Measurements from ENCODE around the gene GTF3C2.

GTF3C2 gene, protein sequence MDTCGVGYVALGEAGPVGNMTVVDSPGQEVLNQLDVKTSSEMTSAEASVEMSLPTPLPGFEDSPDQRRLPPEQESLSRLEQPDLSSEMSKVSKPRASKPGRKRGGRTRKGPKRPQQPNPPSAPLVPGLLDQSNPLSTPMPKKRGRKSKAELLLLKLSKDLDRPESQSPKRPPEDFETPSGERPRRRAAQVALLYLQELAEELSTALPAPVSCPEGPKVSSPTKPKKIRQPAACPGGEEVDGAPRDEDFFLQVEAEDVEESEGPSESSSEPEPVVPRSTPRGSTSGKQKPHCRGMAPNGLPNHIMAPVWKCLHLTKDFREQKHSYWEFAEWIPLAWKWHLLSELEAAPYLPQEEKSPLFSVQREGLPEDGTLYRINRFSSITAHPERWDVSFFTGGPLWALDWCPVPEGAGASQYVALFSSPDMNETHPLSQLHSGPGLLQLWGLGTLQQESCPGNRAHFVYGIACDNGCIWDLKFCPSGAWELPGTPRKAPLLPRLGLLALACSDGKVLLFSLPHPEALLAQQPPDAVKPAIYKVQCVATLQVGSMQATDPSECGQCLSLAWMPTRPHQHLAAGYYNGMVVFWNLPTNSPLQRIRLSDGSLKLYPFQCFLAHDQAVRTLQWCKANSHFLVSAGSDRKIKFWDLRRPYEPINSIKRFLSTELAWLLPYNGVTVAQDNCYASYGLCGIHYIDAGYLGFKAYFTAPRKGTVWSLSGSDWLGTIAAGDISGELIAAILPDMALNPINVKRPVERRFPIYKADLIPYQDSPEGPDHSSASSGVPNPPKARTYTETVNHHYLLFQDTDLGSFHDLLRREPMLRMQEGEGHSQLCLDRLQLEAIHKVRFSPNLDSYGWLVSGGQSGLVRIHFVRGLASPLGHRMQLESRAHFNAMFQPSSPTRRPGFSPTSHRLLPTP

DNA sequence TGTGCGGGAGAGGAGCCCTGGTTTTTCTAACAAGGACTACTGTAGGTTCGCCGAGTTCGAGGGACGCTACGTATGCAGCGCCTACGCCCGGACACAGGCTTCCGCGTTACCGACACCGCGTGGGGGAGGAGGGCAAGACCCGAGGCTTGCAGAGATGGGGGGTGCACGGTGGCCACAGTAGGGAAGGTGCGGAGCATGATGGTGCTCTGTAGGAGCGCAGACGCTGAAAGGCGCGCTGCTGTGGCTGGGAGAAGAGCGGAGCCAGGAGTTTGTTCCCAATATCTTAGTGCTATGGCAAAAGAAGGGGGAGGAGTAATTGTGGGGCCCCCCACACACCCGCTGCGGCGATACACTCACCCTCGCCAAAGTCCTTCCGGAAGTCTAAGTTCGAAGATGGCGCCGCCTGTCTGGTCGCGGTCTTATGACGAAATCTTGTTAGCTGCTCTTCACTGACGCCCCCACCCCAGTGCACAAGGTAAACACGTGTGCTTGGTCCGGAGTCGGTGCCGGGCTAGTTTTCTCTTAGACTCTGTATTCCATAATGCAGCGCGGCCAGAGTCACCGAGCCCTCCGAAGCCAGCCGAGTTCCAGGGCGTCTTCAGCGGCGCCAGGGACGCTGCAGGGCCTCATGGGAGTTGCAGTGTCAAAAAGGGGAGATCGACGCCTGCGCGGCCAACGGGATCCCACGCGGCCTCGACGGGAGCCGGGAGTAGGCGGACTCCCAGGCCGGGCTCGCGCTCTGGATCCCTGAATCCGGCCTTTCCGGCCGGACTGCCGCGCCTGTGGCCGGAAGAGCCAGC is at the start of gene GTF3C2:
Gene GTF3C2 (minus strand): TSS at position 383 of the 800 bp plus-strand sequence. CDS start 13,210 bp downstream, outside the sequence.
- Histone ChIP-seq H3K27ac (peak within 1 kb of the TSS; percentile 39 to 96 (median 90)), H3K4me3 (peak within 1 kb of the TSS; percentile 66 to 98 (median 84))

DNA sequence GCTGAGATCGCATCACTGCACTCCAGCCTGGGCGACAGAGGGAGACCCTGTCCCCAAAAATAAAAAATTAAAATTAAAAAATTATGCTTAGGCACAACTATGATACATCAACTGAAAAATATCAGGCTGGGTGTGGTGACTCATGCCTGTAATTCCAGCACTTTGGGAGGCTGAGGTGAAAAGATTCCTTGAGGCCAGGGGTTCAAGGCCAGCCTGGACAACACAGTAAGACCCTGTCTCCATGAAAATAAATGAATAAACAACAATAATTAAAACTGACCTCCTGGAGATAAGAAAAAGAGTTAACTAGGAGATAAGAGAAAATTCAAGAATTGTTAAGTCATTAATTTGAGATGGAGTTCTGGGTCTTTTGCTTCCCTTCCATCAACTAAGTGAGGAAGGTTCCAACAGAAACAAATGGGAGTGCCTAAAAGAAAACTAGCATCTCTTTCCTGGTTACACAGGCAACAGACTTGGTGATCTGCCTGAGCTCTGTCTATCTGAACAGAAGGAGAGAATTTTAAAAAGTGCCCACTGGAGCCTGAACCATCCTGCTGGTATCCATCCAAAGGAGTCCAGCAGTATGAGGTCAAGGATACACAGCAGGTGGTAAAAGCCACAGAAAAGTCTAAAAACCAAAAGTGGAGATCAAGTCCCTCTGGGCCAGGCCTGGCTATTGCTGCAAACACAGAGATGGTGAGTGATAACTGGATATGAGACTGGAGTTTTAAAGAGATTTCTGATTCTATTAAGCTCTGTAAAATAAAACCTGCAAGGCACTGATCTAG is 44.0 kb upstream of the GTF3C2 start:
- Histone ChIP-seq H3K4me3 (no peak overlapping the region), H3K27ac (no peak overlapping the region)

DNA sequence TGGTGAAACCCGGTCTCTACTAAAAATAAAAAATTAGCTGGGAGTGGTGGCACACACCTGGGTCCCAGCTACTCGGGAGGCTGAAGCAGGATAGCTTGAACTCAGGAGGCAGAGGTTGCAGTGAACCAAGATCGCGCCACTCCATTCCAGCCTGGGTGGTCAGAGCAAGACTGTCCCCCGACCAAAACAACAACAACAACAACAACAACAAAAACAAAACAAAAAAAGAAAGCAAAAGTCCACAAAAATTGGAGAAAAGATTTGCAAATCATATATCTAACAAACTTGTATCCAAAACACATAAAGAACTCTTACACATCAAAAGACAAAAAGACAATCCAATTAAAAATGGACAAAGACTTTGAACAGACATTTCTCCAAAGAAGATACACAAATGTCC is 42.4 kb upstream of the GTF3C2 start:
- H3K4me3 ChIP-seq, result no peak overlapping the region
- no peak overlapping the region for H3K27ac ChIP-seq

DNA sequence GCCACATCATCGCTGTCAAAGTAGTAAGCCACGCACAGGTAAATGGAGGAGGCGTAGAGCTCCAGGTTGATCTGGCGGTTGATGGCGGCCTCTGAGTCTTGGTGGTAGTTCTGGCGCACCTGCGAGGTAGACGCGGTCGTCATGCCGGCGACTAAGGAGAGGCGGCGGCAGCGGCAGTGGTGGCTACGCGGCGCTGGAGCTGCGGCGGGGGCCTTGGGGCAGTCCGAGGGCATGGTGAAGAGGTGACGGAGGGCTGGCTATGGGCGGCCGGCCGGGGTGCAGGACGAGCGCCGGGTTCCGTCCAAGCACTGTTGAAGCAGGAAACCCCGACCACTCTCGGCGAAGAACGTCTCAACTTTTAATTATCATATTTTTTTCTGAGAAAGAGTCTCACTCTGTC is 36.7 kb upstream of the GTF3C2 start:
- H3K4me3 ChIP-seq, result no peak overlapping the region
- H3K27ac ChIP-seq, result no peak overlapping the region

DNA sequence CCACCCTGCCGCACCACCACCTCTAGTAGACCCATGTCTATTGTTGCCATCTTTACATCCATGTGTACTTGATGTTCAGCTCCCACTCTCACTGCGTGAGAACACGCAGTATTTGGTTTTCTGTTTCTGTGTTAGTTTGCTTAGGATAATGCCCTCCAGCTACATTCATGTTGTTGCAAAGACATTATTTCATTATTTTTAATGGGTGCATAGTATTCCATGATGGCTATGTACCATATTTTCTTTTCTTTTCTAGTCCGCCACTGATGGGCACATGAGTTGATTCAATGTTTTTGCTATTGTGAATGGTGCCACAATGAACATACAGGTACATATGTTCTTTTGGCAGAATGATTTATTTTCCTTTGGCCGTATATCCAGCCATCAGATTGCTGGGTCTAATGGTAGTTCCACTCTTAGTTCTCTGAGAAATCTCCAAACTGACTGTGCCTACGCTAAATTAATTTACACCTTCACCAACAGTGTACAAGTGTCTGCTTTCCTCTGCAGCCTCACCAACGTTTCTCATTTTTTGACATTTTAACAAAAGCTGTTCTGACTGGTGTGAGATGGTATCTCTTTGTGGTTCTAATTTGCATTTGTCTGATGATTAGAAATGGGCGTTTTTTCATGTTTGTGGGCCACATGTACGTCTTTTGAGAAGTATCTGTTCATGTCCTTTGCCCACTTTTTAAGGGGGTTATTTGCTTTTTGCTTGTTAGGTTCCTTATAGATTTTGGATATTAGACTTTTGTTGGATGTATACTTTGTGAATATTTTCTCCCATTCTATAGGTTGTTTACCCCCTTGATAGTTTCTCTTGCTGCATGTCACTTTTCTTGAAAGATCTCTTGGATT is 34.5 kb upstream of the GTF3C2 start:
- Histone ChIP-seq H3K27ac (peak overlapping the region in 6 of 21 experiments; percentile 44 to 77 (median 65)), H3K4me3 (no peak overlapping the region)

DNA sequence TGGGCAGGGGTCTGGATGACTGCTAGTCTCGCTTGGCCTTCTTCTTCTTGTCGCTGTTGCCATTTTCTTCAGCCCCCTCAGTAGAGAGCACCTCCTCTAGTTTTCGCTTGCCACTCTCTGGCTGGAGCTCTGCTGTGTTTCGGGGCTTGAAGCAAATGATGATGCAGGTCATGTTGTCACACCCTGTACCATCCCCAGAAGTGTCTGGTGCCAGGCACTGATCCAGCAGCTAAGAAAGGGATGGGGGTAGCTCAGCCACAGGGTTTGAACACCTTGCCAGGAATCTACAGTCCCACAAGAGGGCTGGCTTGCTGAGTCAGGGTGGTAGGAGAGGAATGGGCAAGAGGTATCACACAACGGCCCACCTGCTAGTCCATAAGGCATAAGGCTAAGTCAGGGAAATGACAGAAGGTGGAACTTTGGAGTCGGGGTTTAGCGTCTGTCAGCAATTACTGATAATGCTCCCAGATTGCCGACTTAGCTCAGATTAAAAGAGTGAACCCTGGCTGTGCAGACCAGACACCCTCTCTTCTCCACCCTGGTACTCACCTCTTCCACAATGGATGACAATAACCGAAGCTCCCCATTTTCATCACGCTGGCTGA is 25.1 kb upstream of the GTF3C2 start:
- H3K4me3 ChIP-seq, result no peak overlapping the region
- H3K27ac ChIP-seq, result peak overlapping the region in 15 of 21 experiments; percentile 79 to 95 (median 90)

DNA sequence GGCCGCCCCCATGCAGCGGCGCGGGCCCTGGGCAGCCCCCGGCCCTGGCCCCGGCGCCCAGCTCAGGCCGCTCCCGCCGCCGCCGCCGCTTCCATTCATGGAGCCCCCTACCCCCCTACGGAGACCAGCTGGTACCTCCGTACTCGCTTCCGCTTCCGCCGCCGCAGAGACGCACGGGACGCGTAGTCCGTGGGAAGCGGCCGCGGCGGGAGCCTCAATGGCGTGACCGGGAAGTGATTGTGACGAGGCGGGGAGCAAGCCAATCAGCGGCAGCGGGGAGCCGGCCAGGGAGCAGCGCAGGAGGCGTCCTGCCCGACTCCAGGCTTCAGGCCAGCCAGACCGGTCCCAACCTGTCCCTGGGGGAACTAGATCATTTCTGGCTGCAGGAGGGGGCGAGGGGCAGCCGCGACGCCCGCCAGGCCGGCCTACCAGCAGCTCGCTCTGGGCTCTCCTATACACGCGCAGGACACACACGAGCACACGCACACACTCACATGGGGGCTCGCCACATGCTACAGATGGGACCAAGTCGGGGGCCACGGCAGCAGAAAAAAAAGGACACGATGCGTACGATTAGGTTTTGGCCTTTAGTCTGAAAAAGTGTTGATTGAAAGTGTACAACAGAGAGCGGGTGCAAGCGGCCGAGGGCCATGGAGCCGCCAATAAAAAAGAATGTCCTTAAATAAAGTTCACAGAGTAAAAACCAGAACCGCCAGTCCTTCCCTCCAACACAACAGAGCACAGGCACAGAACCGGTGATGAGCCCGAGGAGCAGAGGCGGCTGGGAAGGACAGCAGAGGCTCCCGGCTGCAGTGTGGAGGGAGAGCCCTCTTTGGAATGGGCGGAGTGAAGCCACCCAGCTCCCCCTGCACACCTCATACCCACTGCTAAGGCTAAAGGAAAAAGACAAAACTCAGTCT is 24.3 kb upstream of the GTF3C2 start, which contains the start of gene ZNF513:
Gene ZNF513 (minus strand): TSS at position 109 of the 920 bp plus-strand sequence. CDS start 208 bp downstream, outside the sequence.
- Histone ChIP-seq H3K4me3 (peak within 1 kb of the TSS; percentile 44 to 88 (median 65)), H3K27ac (peak within 1 kb of the TSS; percentile 62 to 95 (median 90))

DNA sequence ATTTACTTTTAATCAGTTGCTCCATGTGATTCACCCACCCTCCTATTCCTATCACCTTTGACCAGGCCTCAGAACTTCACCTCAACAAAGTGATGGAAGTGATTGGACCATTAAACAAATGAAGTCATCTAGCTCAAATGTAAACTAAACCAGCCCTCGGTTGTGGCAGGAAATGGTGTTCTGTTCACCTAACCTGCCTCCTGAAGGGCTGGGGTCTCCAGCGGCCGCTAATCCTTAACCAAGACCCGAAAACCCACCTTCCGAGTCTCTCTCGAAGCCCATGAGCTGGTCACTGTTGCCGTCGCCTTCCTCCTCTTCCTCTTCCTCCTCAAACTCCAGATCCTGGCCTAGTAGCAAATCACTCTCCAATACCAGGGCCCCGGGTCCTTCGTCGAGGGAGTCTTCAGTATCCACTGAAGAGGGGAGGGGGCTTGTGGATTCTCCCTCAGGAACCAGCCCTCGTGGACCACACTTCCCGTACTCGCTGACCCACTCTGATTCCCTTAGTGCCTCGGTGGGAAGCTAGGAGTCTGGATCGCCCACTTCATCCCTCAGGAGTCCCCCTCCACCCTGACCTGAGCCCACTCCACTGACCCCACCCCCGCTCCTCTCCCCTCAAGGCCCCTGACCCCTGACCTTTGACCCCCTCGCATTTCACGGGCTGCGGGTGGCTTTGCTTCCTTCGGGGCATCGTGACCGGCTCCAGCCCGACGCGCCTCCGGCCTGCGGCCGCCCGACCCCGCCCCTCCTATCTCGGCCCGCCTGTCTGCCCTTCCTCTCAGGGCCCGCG is 23.5 kb upstream of the GTF3C2 start:
- peak overlapping the region; percentile 44 to 88 (median 65) for H3K4me3 ChIP-seq
- peak overlapping the region; percentile 62 to 95 (median 90) for H3K27ac ChIP-seq

DNA sequence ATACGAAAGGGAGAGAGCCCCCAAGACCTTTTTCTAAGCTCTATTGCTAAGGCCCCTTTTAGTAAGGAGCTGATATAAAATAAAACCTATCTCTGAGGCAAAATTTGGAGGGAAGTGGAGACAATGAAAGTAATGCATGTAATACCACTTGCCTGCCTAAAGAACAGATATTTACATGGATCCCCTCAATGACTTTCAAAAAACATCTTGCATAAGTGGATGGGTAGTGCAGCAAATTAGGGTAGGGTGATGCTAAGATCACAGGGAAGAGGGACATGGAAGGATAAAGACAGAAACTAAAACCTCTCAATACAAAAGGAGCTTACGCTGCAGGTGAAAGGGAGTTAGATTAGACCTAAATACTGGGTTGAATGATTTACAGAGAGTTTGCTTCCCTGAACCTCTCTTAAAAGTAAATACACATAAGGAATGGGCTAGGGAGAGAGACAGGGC is 22.8 kb upstream of the GTF3C2 start:
- H3K27ac ChIP-seq, result peak overlapping the region in 18 of 21 experiments; percentile 66 to 95 (median 90)
- peak overlapping the region; percentile 44 to 88 (median 65) for H3K4me3 ChIP-seq

DNA sequence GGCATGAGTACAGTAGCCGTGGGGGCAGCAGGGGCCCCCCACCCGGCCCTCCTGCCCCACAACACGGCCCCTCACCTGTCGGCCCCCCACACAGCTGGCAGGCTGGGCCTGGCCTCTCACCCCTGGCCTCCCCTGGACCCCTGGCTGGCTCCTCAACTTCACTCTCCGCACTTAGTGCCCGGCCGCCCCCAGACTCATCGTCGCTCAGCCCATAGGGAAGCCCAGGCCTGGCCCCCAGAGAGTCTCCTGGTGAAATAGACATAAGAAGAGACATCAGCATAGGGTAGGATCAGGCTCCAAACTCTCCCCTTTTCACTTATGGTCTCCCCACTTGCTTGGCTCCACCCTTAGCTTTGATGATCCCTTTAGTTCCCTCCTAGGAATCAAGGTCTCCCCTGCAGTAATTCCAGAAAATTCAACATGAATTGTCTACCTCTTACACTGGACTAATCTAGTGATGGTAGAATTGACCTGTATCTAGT is 22.3 kb upstream of the GTF3C2 start:
- H3K4me3 ChIP-seq, result no peak overlapping the region
- peak overlapping the region in 4 of 21 experiments; percentile 2 to 90 (median 16) for H3K27ac ChIP-seq

DNA sequence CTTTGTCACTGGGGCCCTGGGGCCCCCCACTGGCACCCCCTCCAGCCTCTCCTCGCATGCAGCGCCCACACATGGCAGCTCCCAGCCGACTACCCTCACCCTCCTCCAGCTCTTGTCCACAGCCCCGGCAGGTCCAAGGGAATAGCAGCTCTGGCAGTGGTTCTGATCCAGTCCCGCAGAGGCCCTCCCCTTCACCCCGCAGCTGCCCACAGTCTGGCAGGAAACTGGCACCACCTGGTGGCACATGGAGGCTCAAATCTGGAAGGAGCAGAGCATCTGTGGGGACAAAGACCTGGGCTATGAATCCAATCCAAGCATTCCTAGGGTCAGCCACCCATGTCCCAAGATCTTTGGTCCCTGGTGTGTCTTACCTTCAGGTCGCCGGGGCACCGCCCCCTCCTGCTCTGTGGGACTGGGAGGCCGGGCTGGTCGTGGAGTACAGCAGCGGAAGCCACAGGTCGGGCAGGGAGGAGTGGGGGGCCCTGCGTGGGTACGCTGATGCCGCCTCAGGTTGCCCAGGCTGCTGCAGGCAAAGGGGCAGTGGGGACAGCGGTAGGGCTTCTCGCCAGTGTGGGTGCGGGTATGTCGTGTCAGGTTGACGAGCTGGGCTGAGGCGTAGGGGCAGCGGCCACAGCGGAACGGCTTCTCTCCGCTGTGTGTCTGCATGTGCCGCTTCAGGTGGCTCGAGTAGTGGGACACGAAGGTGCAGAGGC is 21.7 kb upstream of the GTF3C2 start:
- no peak overlapping the region for H3K4me3 ChIP-seq

DNA sequence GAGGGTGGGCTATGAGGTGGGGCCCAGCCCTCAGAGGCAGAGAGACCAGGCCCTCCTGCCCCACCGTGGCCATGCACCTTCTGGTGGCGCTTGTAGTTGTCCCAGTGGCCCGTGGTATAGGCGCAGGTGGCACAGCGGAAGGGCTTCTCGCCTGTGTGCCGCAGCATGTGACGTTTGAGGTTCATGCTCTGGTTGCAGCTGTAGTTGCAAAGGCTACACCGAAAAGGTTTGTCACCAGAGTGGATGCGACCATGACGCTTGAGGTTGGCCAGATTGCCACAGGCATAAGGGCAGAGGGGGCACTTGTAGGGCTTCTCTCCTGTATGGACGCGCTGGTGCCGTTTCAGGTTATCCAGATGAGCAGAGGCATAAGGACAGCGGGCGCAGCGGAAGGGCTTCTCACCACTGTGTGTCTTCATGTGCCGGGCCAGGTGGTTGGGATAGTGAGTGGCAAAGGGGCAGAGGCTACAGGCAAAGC is 21.1 kb upstream of the GTF3C2 start:
- Histone ChIP-seq H3K4me3 (no peak overlapping the region), H3K27ac (no peak overlapping the region)

More for the DNA sequence above, 21.7 kb upstream of the GTF3C2 start:
- peak overlapping the region in 2 of 21 experiments; percentile 15 to 16 for H3K27ac ChIP-seq

DNA sequence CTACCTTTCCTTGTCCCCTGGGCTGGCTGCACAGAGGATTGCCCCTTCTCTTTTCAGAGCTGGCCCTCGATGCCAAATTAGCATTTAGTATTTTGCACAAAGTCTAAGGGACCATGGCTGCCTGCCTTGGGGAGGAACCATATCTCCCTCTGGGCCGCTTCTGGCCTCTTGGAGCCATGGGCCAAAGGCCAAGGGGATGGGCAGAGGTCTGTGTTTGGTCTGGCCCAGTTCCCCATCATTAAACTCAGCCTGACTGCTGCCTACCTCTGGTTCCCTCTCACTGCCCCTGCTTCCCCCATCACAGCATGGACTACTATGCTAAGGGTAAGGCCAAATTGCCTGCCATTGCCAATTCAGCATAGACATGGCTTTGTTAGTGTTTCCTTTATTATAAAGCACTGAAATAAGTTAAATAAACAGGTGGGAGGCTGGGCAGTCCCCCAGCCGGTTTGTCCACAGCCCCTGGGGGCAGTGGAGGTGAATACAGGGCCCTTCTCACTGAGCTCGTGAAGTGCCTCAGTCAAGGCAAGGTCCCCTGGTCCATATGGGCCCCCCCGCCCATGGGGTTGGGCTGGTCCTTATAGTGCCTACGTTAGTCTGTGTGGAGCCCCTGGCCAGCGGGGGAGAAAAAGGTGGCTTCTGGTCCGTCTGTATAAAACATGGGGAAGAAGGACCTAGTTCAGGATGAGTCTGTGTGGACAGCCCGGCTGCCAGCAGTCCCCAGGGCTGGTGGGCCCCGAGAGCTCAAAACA is 20.5 kb upstream of the GTF3C2 start:
- no peak overlapping the region for H3K27ac ChIP-seq

More for the DNA sequence above, 20.5 kb upstream of the GTF3C2 start:
- no peak overlapping the region for H3K4me3 ChIP-seq
